ENCODE measurements around the gene ADA. TPM values are rescaled to one million over a fixed set of nuclear protein-coding genes. Genes with fewer than 3 reads are reported as not detected.
A peak's percentile ranks its signal among the peaks of the same experiment; 100 is the strongest.

Gene ADA
- total RNA-seq, 1 donor = 15.9 TPM

GRCh38 chr20:44609516-44610312 lies 41.8 kb downstream of the ADA start:
- Histone ChIP-seq H3K9me3 (ENCODE audit: low read depth, low read length) (no peaks in the 10 kb centered on the region), H3K36me3 (ENCODE audit: insufficient read depth, low read length) (peaks cover 8% of the 10 kb centered on the region), H3K79me2 (ENCODE audit: insufficient read depth, low read length) (peaks cover 11% of the 10 kb centered on the region), H4K20me1 (ENCODE audit: insufficient read depth, low read length) (peaks cover 6% of the 10 kb centered on the region), H3K4me2 (ENCODE audit: insufficient read depth, low read length) (peak overlapping the region; percentile 70), H3K4me1 (ENCODE audit: insufficient read depth, low read length) (peaks cover 9% of the 10 kb centered on the region), H3K4me3 (ENCODE audit: insufficient read depth, low read length) (peak overlapping the region; percentile 28), H3K27me3 (ENCODE audit: insufficient read depth, low read length) (no peaks in the 10 kb centered on the region), H3K27ac (ENCODE audit: low read depth, low read length) (peak overlapping the region; percentile 64), H2AFZ (ENCODE audit: low read length) (peak overlapping the region; percentile 40)
- DNase-seq (ENCODE audit: insufficient read length, low spot score, missing footprints) = peak; percentile 96
- peak; percentile 99 for TF ChIP-seq CTCF (IDR thresholded peaks at IDR 0.05; ENCODE audit: extremely low read depth, low read depth, low read length)

- Histone ChIP-seq H3K9me3 (ENCODE audit: low read depth, low read length) (no peaks in the 10 kb centered on the region), H3K27ac (ENCODE audit: low read depth, low read length) (peak overlapping the region; percentile 64), H2AFZ (ENCODE audit: low read length) (no peak overlapping the region), H3K79me2 (ENCODE audit: insufficient read depth, low read length) (peaks cover 15% of the 10 kb centered on the region), H3K36me3 (ENCODE audit: insufficient read depth, low read length) (peaks cover 2% of the 10 kb centered on the region), H3K4me2 (ENCODE audit: insufficient read depth, low read length) (peak overlapping the region; percentile 70), H3K4me1 (ENCODE audit: insufficient read depth, low read length) (peaks cover 15% of the 10 kb centered on the region), H4K20me1 (ENCODE audit: insufficient read depth, low read length) (peaks cover 1% of the 10 kb centered on the region), H3K4me3 (ENCODE audit: insufficient read depth, low read length) (no peak overlapping the region), H3K27me3 (ENCODE audit: insufficient read depth, low read length) (no peaks in the 10 kb centered on the region)
- TF ChIP-seq CTCF (IDR thresholded peaks at IDR 0.05; ENCODE audit: extremely low read depth, low read depth, low read length) = no peak
- DNase-seq (ENCODE audit: insufficient read length, low spot score, missing footprints) = peak; percentile 75
Measured at GRCh38 chr20:44609006-44609515, 42.4 kb downstream of the ADA start.

GRCh38 chr20:44606725-44607441 lies 44.6 kb downstream of the ADA start:
- DNase-seq (ENCODE audit: insufficient read length, low spot score, missing footprints) = no peak
- no peak for TF ChIP-seq CTCF (IDR thresholded peaks at IDR 0.05; ENCODE audit: extremely low read depth, low read depth, low read length)
- no peak overlapping the region for H3K4me3 ChIP-seq (ENCODE audit: insufficient read depth, low read length)
- no peaks in the 10 kb centered on the region for H3K27me3 ChIP-seq (ENCODE audit: insufficient read depth, low read length)
- H3K9me3 ChIP-seq (ENCODE audit: low read depth, low read length) = no peaks in the 10 kb centered on the region
- H3K79me2 ChIP-seq (ENCODE audit: insufficient read depth, low read length) = peaks cover 18% of the 10 kb centered on the region
- no peak overlapping the region for H2AFZ ChIP-seq (ENCODE audit: low read length)
- no peak overlapping the region for H3K4me2 ChIP-seq (ENCODE audit: insufficient read depth, low read length)
- H3K36me3 ChIP-seq (ENCODE audit: insufficient read depth, low read length) = no peaks in the 10 kb centered on the region
- H3K4me1 ChIP-seq (ENCODE audit: insufficient read depth, low read length) = peaks cover 21% of the 10 kb centered on the region
- H4K20me1 ChIP-seq (ENCODE audit: insufficient read depth, low read length) = peaks cover 6% of the 10 kb centered on the region
- no peak overlapping the region for H3K27ac ChIP-seq (ENCODE audit: low read depth, low read length)

- Histone ChIP-seq H3K4me3 (ENCODE audit: insufficient read depth, low read length) (no peak overlapping the region), H3K9me3 (ENCODE audit: low read depth, low read length) (no peaks in the 10 kb centered on the region), H3K79me2 (ENCODE audit: insufficient read depth, low read length) (peaks cover 22% of the 10 kb centered on the region), H4K20me1 (ENCODE audit: insufficient read depth, low read length) (peaks cover 9% of the 10 kb centered on the region), H3K36me3 (ENCODE audit: insufficient read depth, low read length) (no peaks in the 10 kb centered on the region), H3K4me1 (ENCODE audit: insufficient read depth, low read length) (peaks cover 39% of the 10 kb centered on the region), H3K4me2 (ENCODE audit: insufficient read depth, low read length) (no peak overlapping the region), H2AFZ (ENCODE audit: low read length) (no peak overlapping the region), H3K27me3 (ENCODE audit: insufficient read depth, low read length) (no peaks in the 10 kb centered on the region), H3K27ac (ENCODE audit: low read depth, low read length) (no peak overlapping the region)
- no peak for TF ChIP-seq CTCF (IDR thresholded peaks at IDR 0.05; ENCODE audit: extremely low read depth, low read depth, low read length)
- peak; percentile 49 for DNase-seq (ENCODE audit: insufficient read length, low spot score, missing footprints)
Measured at GRCh38 chr20:44603327-44603726, 48.2 kb downstream of the ADA start.
